Measurements from ENCODE around the gene TTC34.

DNA sequence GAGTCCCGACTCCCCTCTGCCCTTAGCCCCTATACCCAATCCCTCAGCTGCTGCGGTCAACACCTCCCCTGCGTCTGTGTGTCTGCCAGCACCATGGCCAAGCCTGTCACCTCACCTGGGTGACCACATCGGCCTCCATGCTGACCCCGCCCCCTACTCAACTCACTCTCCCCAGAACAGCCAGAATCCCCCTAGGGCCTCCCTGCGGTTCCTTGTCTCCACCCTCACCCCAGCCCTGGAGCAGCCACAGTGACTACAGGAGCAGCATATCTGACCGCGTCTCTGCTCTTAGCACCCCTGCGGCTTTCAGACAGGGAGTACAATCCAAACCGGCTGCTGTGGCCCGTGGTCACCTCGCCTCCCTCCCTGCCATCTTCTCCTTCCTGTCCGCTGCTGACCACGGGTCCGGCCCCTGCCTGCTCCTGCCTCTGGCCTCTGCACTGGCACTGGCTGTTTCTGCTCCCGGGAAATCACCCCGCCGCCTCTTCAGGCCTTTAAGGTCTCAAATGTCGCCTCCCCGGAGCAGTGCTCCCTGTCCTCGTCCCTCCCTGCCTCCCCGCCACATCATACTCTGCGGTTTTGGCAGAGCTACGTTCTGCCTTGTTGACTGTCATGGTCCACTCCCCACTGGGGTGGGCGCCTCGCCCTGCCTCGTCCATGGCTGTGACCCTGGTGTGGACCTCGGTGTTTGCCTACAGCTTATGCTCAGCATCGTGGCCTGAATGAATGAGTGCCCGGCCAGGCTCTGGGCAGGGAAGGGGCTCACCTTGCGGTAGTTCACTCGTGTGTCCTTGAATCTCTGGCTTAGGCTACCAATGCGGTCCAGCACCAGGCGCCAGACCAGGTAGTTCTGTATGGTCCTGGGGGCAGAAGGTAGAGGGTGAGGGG is 203.8 kb downstream of the TTC34 start:
- TF ChIP-seq EZH2 (IDR thresholded peaks at IDR 0.05; ENCODE audit: low read depth, unreplicated experiment) (no peak), CREB1 (CRISPR knock-in tag; IDR thresholded peaks at IDR 0.05; ENCODE audit: low read depth) (no peak), POLR2AphosphoS5 (IDR thresholded peaks at IDR 0.05; ENCODE audit: low read depth) (no peak), EZH2phosphoT487 (IDR thresholded peaks at IDR 0.05; ENCODE audit: unreplicated experiment) (no peak), JUNB (IDR thresholded peaks at IDR 0.05; ENCODE audit: unreplicated experiment) (no peak), NANOG (IDR thresholded peaks at IDR 0.05; ENCODE audit: borderline replicate concordance) (no peak), ZNF331 (CRISPR knock-in tag; IDR thresholded peaks at IDR 0.05; ENCODE audit: low read depth) (no peak)
- TF ChIP-seq, protein P1, sequence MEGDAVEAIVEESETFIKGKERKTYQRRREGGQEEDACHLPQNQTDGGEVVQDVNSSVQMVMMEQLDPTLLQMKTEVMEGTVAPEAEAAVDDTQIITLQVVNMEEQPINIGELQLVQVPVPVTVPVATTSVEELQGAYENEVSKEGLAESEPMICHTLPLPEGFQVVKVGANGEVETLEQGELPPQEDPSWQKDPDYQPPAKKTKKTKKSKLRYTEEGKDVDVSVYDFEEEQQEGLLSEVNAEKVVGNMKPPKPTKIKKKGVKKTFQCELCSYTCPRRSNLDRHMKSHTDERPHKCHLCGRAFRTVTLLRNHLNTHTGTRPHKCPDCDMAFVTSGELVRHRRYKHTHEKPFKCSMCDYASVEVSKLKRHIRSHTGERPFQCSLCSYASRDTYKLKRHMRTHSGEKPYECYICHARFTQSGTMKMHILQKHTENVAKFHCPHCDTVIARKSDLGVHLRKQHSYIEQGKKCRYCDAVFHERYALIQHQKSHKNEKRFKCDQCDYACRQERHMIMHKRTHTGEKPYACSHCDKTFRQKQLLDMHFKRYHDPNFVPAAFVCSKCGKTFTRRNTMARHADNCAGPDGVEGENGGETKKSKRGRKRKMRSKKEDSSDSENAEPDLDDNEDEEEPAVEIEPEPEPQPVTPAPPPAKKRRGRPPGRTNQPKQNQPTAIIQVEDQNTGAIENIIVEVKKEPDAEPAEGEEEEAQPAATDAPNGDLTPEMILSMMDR (conservative IDR thresholded peaks at IDR 0.05; ENCODE audit: low read depth in 2 of 2) = no peak
- TF ChIP-seq, protein P2, sequence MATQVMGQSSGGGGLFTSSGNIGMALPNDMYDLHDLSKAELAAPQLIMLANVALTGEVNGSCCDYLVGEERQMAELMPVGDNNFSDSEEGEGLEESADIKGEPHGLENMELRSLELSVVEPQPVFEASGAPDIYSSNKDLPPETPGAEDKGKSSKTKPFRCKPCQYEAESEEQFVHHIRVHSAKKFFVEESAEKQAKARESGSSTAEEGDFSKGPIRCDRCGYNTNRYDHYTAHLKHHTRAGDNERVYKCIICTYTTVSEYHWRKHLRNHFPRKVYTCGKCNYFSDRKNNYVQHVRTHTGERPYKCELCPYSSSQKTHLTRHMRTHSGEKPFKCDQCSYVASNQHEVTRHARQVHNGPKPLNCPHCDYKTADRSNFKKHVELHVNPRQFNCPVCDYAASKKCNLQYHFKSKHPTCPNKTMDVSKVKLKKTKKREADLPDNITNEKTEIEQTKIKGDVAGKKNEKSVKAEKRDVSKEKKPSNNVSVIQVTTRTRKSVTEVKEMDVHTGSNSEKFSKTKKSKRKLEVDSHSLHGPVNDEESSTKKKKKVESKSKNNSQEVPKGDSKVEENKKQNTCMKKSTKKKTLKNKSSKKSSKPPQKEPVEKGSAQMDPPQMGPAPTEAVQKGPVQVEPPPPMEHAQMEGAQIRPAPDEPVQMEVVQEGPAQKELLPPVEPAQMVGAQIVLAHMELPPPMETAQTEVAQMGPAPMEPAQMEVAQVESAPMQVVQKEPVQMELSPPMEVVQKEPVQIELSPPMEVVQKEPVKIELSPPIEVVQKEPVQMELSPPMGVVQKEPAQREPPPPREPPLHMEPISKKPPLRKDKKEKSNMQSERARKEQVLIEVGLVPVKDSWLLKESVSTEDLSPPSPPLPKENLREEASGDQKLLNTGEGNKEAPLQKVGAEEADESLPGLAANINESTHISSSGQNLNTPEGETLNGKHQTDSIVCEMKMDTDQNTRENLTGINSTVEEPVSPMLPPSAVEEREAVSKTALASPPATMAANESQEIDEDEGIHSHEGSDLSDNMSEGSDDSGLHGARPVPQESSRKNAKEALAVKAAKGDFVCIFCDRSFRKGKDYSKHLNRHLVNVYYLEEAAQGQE (IDR thresholded peaks at IDR 0.05; ENCODE audit: unreplicated experiment) = no peak
- TF ChIP-seq, protein P3, sequence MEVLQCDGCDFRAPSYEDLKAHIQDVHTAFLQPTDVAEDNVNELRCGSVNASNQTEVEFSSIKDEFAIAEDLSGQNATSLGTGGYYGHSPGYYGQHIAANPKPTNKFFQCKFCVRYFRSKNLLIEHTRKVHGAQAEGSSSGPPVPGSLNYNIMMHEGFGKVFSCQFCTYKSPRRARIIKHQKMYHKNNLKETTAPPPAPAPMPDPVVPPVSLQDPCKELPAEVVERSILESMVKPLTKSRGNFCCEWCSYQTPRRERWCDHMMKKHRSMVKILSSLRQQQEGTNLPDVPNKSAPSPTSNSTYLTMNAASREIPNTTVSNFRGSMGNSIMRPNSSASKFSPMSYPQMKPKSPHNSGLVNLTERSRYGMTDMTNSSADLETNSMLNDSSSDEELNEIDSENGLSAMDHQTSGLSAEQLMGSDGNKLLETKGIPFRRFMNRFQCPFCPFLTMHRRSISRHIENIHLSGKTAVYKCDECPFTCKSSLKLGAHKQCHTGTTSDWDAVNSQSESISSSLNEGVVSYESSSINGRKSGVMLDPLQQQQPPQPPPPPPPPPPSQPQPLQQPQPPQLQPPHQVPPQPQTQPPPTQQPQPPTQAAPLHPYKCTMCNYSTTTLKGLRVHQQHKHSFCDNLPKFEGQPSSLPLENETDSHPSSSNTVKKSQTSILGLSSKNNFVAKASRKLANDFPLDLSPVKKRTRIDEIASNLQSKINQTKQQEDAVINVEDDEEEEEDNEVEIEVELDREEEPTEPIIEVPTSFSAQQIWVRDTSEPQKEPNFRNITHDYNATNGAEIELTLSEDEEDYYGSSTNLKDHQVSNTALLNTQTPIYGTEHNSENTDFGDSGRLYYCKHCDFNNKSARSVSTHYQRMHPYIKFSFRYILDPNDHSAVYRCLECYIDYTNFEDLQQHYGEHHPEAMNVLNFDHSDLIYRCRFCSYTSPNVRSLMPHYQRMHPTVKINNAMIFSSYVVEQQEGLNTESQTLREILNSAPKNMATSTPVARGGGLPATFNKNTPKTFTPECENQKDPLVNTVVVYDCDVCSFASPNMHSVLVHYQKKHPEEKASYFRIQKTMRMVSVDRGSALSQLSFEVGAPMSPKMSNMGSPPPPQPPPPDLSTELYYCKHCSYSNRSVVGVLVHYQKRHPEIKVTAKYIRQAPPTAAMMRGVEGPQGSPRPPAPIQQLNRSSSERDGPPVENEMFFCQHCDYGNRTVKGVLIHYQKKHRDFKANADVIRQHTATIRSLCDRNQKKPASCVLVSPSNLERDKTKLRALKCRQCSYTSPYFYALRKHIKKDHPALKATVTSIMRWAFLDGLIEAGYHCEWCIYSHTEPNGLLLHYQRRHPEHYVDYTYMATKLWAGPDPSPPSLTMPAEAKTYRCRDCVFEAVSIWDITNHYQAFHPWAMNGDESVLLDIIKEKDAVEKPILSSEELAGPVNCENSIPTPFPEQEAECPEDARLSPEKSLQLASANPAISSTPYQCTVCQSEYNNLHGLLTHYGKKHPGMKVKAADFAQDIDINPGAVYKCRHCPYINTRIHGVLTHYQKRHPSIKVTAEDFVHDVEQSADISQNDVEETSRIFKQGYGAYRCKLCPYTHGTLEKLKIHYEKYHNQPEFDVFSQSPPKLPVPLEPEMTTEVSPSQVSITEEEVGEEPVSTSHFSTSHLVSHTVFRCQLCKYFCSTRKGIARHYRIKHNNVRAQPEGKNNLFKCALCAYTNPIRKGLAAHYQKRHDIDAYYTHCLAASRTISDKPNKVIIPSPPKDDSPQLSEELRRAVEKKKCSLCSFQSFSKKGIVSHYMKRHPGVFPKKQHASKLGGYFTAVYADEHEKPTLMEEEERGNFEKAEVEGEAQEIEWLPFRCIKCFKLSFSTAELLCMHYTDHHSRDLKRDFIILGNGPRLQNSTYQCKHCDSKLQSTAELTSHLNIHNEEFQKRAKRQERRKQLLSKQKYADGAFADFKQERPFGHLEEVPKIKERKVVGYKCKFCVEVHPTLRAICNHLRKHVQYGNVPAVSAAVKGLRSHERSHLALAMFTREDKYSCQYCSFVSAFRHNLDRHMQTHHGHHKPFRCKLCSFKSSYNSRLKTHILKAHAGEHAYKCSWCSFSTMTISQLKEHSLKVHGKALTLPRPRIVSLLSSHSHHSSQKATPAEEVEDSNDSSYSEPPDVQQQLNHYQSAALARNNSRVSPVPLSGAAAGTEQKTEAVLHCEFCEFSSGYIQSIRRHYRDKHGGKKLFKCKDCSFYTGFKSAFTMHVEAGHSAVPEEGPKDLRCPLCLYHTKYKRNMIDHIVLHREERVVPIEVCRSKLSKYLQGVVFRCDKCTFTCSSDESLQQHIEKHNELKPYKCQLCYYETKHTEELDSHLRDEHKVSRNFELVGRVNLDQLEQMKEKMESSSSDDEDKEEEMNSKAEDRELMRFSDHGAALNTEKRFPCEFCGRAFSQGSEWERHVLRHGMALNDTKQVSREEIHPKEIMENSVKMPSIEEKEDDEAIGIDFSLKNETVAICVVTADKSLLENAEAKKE (CRISPR knock-in tag; IDR thresholded peaks at IDR 0.05) = no peak
